Upper lobe of left lung (tissue), 6 donors: ENCODE results near the gene WDR5B. TPM values are rescaled to one million over a fixed set of nuclear protein-coding genes. Genes with fewer than 3 reads are reported as not detected.
"Not testable (repeated sequence)": the region's sequence is repeated elsewhere in the genome, so short reads cannot be mapped to it uniquely, and the experiment has no call there.

ENCODE experiments used
- ATAC-seq, 2 donors: fragments of 200-7000 bp; cut with Tn5 transposase; one replicate each; pipeline ENCODE4 v1.9.1; 2022; ENCODE audit warnings: mild to moderate bottlenecking in 2 of 2, moderate library complexity in 2 of 2; ENCODE audit not compliant: low FRiP score in 2 of 2
- DNase-seq, 2 donors: peaks; one replicate each; pipeline ENCODE4 v3.0.0-alpha.2; 2019 to 2020
- H3K27ac ChIP-seq, 4 donors: fragments of 200-600 bp; sonication (generic); one replicate each; pipeline ENCODE4 v1.5.1; 2016 to 2019
- H3K27me3 ChIP-seq, 4 donors: fragments of 200-600 bp; sonication (generic); one replicate each; pipeline ENCODE4 v1.5.1; 2017 to 2019
- H3K36me3 ChIP-seq, 4 donors: fragments of 200-600 bp; sonication (generic); one replicate each; pipeline ENCODE4 v1.5.1; 2016 to 2019
- H3K4me1 ChIP-seq, 4 donors: fragments of 200-600 bp; sonication (generic); one replicate each; pipeline ENCODE4 v1.5.1; 2018 to 2019
- H3K4me3 ChIP-seq, 4 donors: fragments of 200-600 bp; sonication (generic); one replicate each; pipeline ENCODE4 v1.5.1; 2017 to 2019; ENCODE audit warnings: mild to moderate bottlenecking in 2 of 4, moderate library complexity in 1 of 4
- H3K9me3 ChIP-seq, 4 donors: fragments of 200-600 bp; sonication (generic); one replicate each; pipeline ENCODE4 v1.5.1; 2018 to 2019
- CTCF ChIP-seq, 6 experiments: fragments of 450-650 bp in 4 of 6; fragments of 200-600 bp in 2 of 6; sonication (generic) in 2 of 6; IDR thresholded peaks; one replicate each; pipeline ENCODE4 v1.5.1; 2016 to 2019; ENCODE audit warnings: antibody characterized with exemption in 6 of 6
- EP300 ChIP-seq, 4 donors: sonication (generic); formaldehyde crosslinking; IDR thresholded peaks; one replicate each; pipeline ENCODE4 v1.5.1; 2017; ENCODE audit warnings: antibody characterized with exemption in 4 of 4, control low read depth in 2 of 4
- POLR2A ChIP-seq, 4 donors: fragments of 450-650 bp; IDR thresholded peaks; one replicate each; pipeline ENCODE4 v1.5.1; 2016 to 2017; ENCODE audit warnings: antibody characterized with exemption in 4 of 4, mild to moderate bottlenecking in 2 of 4
- POLR2AphosphoS5 ChIP-seq, 2 donors: sonication (generic); formaldehyde crosslinking; IDR thresholded peaks; one replicate each; pipeline ENCODE4 v1.5.1; 2017; ENCODE audit warnings: antibody characterized with exemption in 2 of 2
- WGBS, 2 donors: methylation state at CpG; one replicate each; pipeline ENCODE4 v1.1.5; 2017 to 2018; 5-methylcytosine and 5-hydroxymethylcytosine counted together
- total RNA-seq, 6 donors: library from RNA; depleted of rRNA in 4 of 6; stranded (reverse); fragments of >200 nt in 4 of 6; gene quantifications; one replicate each; pipeline versions ENCODE4 v1.1.0 to v1.2.1, GENCODE V29; 2016 to 2021
- donor health status: DM: no; HTN: no; CAD: no; lungs with moderate emphysema.
- donor health status: DM: no; HTN: yes; CAD: no; lungs with severe emphysema.

Gene WDR5B
- total RNA-seq, 6 donors from 2014 or later = 2.0 to 8.4 (median 5.4) TPM

GRCh38 chr3:122382888-122383666, 32.8 kb downstream of the WDR5B start, which contains the start of gene MIX23:
Gene MIX23 (minus strand): TSS chr3:122383231. CDS start chr3:122383224, 7 bp downstream.
- no peaks in the 10 kb centered on the region for H3K36me3 ChIP-seq

GRCh38 chr3:122377975-122378374, 37.9 kb downstream of the WDR5B start:
- TF ChIP-seq POLR2A (IDR thresholded peaks at IDR 0.05) (no peak), CTCF (IDR thresholded peaks at IDR 0.05) (no peak), EP300 (IDR thresholded peaks at IDR 0.05) (no peak), POLR2AphosphoS5 (IDR thresholded peaks at IDR 0.05) (no peak)
- Histone ChIP-seq H3K27me3 (no peaks in the 10 kb centered on the region), H3K9me3 (no peaks in the 10 kb centered on the region), H3K36me3 (peaks cover 0 to 4% (median 0%) of the 10 kb centered on the region in 4 donors), H3K27ac (no peak overlapping the region), H3K4me3 (no peak overlapping the region), H3K4me1 (peaks cover 7 to 11% (median 8%) of the 10 kb centered on the region in 4 donors)
- 57 to 68% methylated on average over 4 of the region's 4 CpGs for WGBS, 2 donors
- DNase-seq (no peak), ATAC-seq (no peak)

More at GRCh38 chr3:122382888-122383666, 32.8 kb downstream of the WDR5B start, which contains the start of gene MIX23:
- Histone ChIP-seq H3K27ac (peak within 1 kb of the TSS; percentile 87 to 92 (median 89)), H3K9me3 (no peaks in the 10 kb centered on the region), H3K27me3 (no peaks in the 10 kb centered on the region), H3K4me1 (peaks cover 9 to 25% (median 15%) of the 10 kb centered on the region in 4 donors), H3K4me3 (peak within 1 kb of the TSS; percentile 39 to 91 (median 66))
- DNase-seq (peak; percentile 86 to 89), ATAC-seq (peak; percentile 94 to 95)
- TF ChIP-seq CTCF (IDR thresholded peaks at IDR 0.05) (peak in 2 of 6 experiments; percentile 6 to 11), POLR2AphosphoS5 (IDR thresholded peaks at IDR 0.05) (peak; percentile 45 to 59), EP300 (IDR thresholded peaks at IDR 0.05) (no peak), POLR2A (IDR thresholded peaks at IDR 0.05) (peak in 2 of 4 donors; percentile 29 to 50)
- WGBS, 2 donors = 1% methylated on average over 28 to 31 of the region's 31 CpGs

- TF ChIP-seq EP300 (IDR thresholded peaks at IDR 0.05) = no peak
- TF ChIP-seq POLR2A (IDR thresholded peaks at IDR 0.05) = no peak
- no peak for TF ChIP-seq CTCF (IDR thresholded peaks at IDR 0.05)
- no peak for TF ChIP-seq POLR2AphosphoS5 (IDR thresholded peaks at IDR 0.05)
- H3K9me3 ChIP-seq = no peaks in the 10 kb centered on the region
- WGBS, 2 donors = 96% methylated on average over 1 of the region's 1 CpG
- H3K27ac ChIP-seq = no peak overlapping the region
- no peaks in the 10 kb centered on the region for H3K27me3 ChIP-seq
- H3K36me3 ChIP-seq = peaks cover 0 to 14% (median 0%) of the 10 kb centered on the region in 4 donors
- H3K4me3 ChIP-seq = no peak overlapping the region
- DNase-seq = no peak
- no peak for ATAC-seq
- H3K4me1 ChIP-seq = no peaks in the 10 kb centered on the region
These were observed 41.8 kb downstream of the WDR5B start for GRCh38 chr3:122374034-122374433.

- Histone ChIP-seq H3K36me3 (peaks cover 0 to 62% (median 9%) of the 10 kb centered on the region in 4 donors), H3K4me3 (no peak overlapping the region), H3K27ac (no peak overlapping the region), H3K27me3 (no peaks in the 10 kb centered on the region), H3K4me1 (no peaks in the 10 kb centered on the region), H3K9me3 (no peaks in the 10 kb centered on the region)
- ATAC-seq (no peak), DNase-seq (no peak)
- TF ChIP-seq CTCF (IDR thresholded peaks at IDR 0.05) (no peak), POLR2A (IDR thresholded peaks at IDR 0.05) (no peak), POLR2AphosphoS5 (IDR thresholded peaks at IDR 0.05) (no peak), EP300 (IDR thresholded peaks at IDR 0.05) (no peak)
- WGBS, 2 donors = 93 to 98% methylated on average over 5 of the region's 5 CpGs
These were observed 49.5 kb downstream of the WDR5B start for GRCh38 chr3:122366379-122366749.

GRCh38 chr3:122365582-122366378, 50.1 kb downstream of the WDR5B start:
- WGBS, 2 donors = 82 to 85% methylated on average over 10 of the region's 10 CpGs
- not testable (repeated sequence) for DNase-seq, H3K27ac ChIP-seq

More at GRCh38 chr3:122365582-122366378, 50.1 kb downstream of the WDR5B start:
- not testable (repeated sequence) for H3K4me3 ChIP-seq, H3K4me1 ChIP-seq, H3K27me3 ChIP-seq, H3K9me3 ChIP-seq
- peaks cover 0 to 59% (median 9%) of the 10 kb centered on the region in 4 donors for H3K36me3 ChIP-seq
- peak in 1 of 2 donors; percentile 41 for ATAC-seq
